OCI-LY1 (cell line): ENCODE data around the gene TASL.

ENCODE experiments used
- H2AFZ ChIP-seq: fragments of 200-600 bp; sonication (generic), shearing (Covaris generic); 2 replicates; pipeline ENCODE4 v1.6.0; 2014; ENCODE audit warnings: antibody characterized with exemption, mild to moderate bottlenecking, low read length
- H3F3A ChIP-seq: fragments of 200-600 bp; sonication (generic), shearing (Covaris generic); 2 replicates; pipeline ENCODE4 v1.6.0; 2014; ENCODE audit warnings: mild to moderate bottlenecking, antibody characterized with exemption, low read length, moderate library complexity; ENCODE audit not compliant: insufficient read depth
- H3K27ac ChIP-seq: fragments of 200-600 bp; sonication (generic); 2 replicates; pipeline ENCODE4 v1.5.1; 2014; ENCODE audit warnings: low read length, mixed run types, mild to moderate bottlenecking, low read depth; ENCODE audit not compliant: poor library complexity, severe bottlenecking
- H3K27me3 ChIP-seq: fragments of 200-600 bp; sonication (generic); 2 replicates; pipeline ENCODE4 v1.6.0; 2014; ENCODE audit warnings: antibody characterized with exemption, mild to moderate bottlenecking, low read length, moderate library complexity; ENCODE audit not compliant: insufficient read depth
- H3K36me3 ChIP-seq: fragments of 200-600 bp; sonication (generic); 2 replicates; pipeline ENCODE4 v1.6.1; 2014; ENCODE audit warnings: mild to moderate bottlenecking, antibody characterized with exemption, low read length, moderate library complexity, mixed read lengths; ENCODE audit not compliant: insufficient read depth
- H3K4me1 ChIP-seq: fragments of 200-600 bp; sonication (generic); 2 replicates; pipeline ENCODE4 v1.5.1; 2014; ENCODE audit warnings: mild to moderate bottlenecking, low read length, moderate library complexity; ENCODE audit not compliant: insufficient read depth, severe bottlenecking
- H3K4me2 ChIP-seq: fragments of 200-600 bp; sonication (generic), shearing (Covaris generic); 2 replicates; pipeline ENCODE4 v1.6.1; 2014; ENCODE audit warnings: low read length
- H3K4me3 ChIP-seq: fragments of 200-600 bp; sonication (generic); 2 replicates; pipeline ENCODE4 v1.5.1; 2014; ENCODE audit warnings: low read length, low read depth, mild to moderate bottlenecking, mixed read lengths; ENCODE audit not compliant: poor library complexity, severe bottlenecking
- H3K79me2 ChIP-seq: fragments of 200-600 bp; shearing (Covaris generic); 2 replicates; pipeline ENCODE4 v1.6.1; 2016; ENCODE audit warnings: mixed run types, low read length, mixed read lengths; ENCODE audit not compliant: insufficient read depth
- H3K9ac ChIP-seq: fragments of 200-600 bp; sonication (generic), shearing (Covaris generic); 2 replicates; pipeline ENCODE4 v1.6.1; 2014; ENCODE audit warnings: mild to moderate bottlenecking, low read length, mixed read lengths
- H3K9me2 ChIP-seq: fragments of 200-600 bp; sonication (generic), shearing (Covaris generic); 2 replicates; pipeline ENCODE4 v1.6.1; 2014; ENCODE audit warnings: low read depth, mild to moderate bottlenecking, low read length, mixed read lengths
- H3K9me3 ChIP-seq: fragments of 200-600 bp; shearing (Covaris generic); 2 replicates; pipeline ENCODE4 v1.6.1; 2014; ENCODE audit warnings: low read length, mixed read lengths
- H4K20me1 ChIP-seq: fragments of 200-600 bp; sonication (generic), shearing (Covaris generic); 2 replicates; pipeline ENCODE4 v1.6.0; 2016; ENCODE audit warnings: mild to moderate bottlenecking, low read length; ENCODE audit not compliant: insufficient read depth
- CTCF ChIP-seq: fragments of 200-600 bp; sonication (generic), shearing (Covaris generic); IDR thresholded peaks from 2 replicates; pipeline ENCODE4 v1.5.1; 2017; ENCODE audit warnings: mild to moderate bottlenecking, antibody characterized with exemption, low read length, moderate library complexity, mixed read lengths
- EZH2 ChIP-seq: fragments of 200-600 bp; sonication (generic), shearing (Covaris generic); IDR thresholded peaks from 2 replicates; pipeline ENCODE4 v1.8.0; 2017; ENCODE audit warnings: borderline replicate concordance, mixed run types, mild to moderate bottlenecking, antibody characterized with exemption, low read length, moderate library complexity, mixed read lengths

TASL gene

DNA sequence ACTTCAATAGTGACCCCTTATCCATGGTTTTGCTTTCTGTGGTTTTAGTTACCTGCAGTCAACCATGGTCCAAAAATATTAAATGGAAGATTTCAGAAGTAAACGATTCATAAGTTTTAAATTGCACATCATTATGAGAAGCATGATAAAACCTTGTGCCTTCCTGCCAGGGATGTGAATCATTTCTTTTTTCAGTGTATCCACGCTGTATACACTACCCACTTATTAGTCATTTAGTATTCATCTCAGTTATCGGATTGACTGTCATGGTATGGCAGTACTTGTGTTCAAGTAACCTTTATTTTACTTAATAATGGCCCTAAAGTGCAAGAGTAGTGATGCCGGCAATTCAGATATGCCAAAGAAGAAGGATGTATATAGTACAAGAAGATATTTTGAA lies 37.7 kb upstream of the TASL start:
- no peak overlapping the region for H3K4me3 ChIP-seq
- H3K27ac ChIP-seq = no peak overlapping the region
- no peaks in the 10 kb centered on the region for H3K79me2 ChIP-seq
- H3K9me2 ChIP-seq = no peaks in the 10 kb centered on the region
- no peaks in the 10 kb centered on the region for H3F3A ChIP-seq
- H3K4me1 ChIP-seq = peaks cover 5% of the 10 kb centered on the region
- H3K9me3 ChIP-seq = no peaks in the 10 kb centered on the region
- H3K36me3 ChIP-seq = no peaks in the 10 kb centered on the region
- no peak overlapping the region for H3K9ac ChIP-seq
- no peaks in the 10 kb centered on the region for H3K27me3 ChIP-seq
- no peak overlapping the region for H3K4me2 ChIP-seq
- TF ChIP-seq CTCF (no peak), EZH2 (no peak)
- no peak overlapping the region for H2AFZ ChIP-seq
- no peaks in the 10 kb centered on the region for H4K20me1 ChIP-seq

- no peak overlapping the region for H2AFZ ChIP-seq
- no peaks in the 10 kb centered on the region for H3K36me3 ChIP-seq
- no peaks in the 10 kb centered on the region for H3F3A ChIP-seq
- peaks cover 5% of the 10 kb centered on the region for H3K4me1 ChIP-seq
- H3K27ac ChIP-seq = no peak overlapping the region
- no peaks in the 10 kb centered on the region for H3K9me3 ChIP-seq
- H3K4me3 ChIP-seq = no peak overlapping the region
- TF ChIP-seq CTCF = no peak
- no peak for TF ChIP-seq EZH2
- H3K27me3 ChIP-seq = no peaks in the 10 kb centered on the region
- H3K9me2 ChIP-seq = no peaks in the 10 kb centered on the region
- no peak overlapping the region for H3K4me2 ChIP-seq
- H4K20me1 ChIP-seq = no peaks in the 10 kb centered on the region
- no peaks in the 10 kb centered on the region for H3K79me2 ChIP-seq
- H3K9ac ChIP-seq = no peak overlapping the region
These were observed 36.2 kb upstream of the TASL start for GRCh38 chrX:30613721-30614120.

DNA sequence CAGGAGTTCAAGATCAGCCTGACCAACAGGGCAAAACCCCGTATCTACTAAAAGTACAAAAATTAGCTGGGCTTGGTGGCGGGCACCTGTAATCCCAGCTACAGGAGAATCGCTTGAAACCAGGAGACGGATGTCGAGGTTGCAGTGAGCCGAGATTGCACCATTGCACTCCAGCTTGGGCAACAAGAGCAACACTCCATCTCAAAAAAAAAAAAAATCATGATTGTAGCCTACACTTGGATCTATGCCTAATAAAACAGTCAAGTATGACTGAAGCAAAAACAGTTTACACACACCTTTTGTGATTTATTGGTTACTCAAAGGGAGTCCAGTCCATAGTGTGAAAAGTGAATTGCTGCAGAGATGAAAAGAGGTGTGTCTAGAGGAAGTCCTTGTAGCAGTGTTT lies 34.7 kb upstream of the TASL start:
- no peaks in the 10 kb centered on the region for H3K36me3 ChIP-seq
- no peak overlapping the region for H3K4me2 ChIP-seq
- no peaks in the 10 kb centered on the region for H3K9me2 ChIP-seq
- no peaks in the 10 kb centered on the region for H3K4me1 ChIP-seq
- no peak overlapping the region for H2AFZ ChIP-seq
- H3K9ac ChIP-seq = no peak overlapping the region
- no peaks in the 10 kb centered on the region for H3K79me2 ChIP-seq
- H3K27me3 ChIP-seq = no peaks in the 10 kb centered on the region
- H3K9me3 ChIP-seq = no peaks in the 10 kb centered on the region
- no peaks in the 10 kb centered on the region for H4K20me1 ChIP-seq
- no peaks in the 10 kb centered on the region for H3F3A ChIP-seq
- no peak for TF ChIP-seq CTCF
- TF ChIP-seq EZH2 = no peak
- H3K4me3 ChIP-seq = no peak overlapping the region
- H3K27ac ChIP-seq = no peak overlapping the region
